KBM-7 (cell line): Measurements from ENCODE around the gene TANGO2.

Experiments used
- DNase-seq: peaks from one replicate; pipeline ENCODE4 v3.0.0-alpha.2; 2015
- in situ Hi-C: fragments of 300-500 bp; cut with MboI; formaldehyde crosslinking; loops from 2 replicates; pipeline ENCODE4 v1.14.3; 2020; ENCODE audit warnings: low sequenced_read_pairs, low pct_unique_long_range_greater_than_20kb, mixed read lengths

Gene TANGO2

GRCh38 chr22:19981961-19982920, 38.7 kb upstream of the TANGO2 start:
- in situ Hi-C loops: no loop called here
- DNase-seq: no peak

GRCh38 chr22:19982991-19983578, 37.8 kb upstream of the TANGO2 start:
- in situ Hi-C loops: no loop called here
- no peak for DNase-seq

- DNase-seq: no peak
- in situ Hi-C loops: no loop called here
Measured at GRCh38 chr22:19983741-19984140, 37.2 kb upstream of the TANGO2 start.

GRCh38 chr22:19984201-19984753, 36.6 kb upstream of the TANGO2 start:
- no peak for DNase-seq
- in situ Hi-C loops: no loop called here

GRCh38 chr22:19984851-19985811, 35.8 kb upstream of the TANGO2 start:
- DNase-seq: no peak
- in situ Hi-C loops: no loop called here

- in situ Hi-C loops: no loop called here
- DNase-seq: no peak
Measured at GRCh38 chr22:19986011-19986409, 34.9 kb upstream of the TANGO2 start.

GRCh38 chr22:19986410-19987341, 34.2 kb upstream of the TANGO2 start:
- in situ Hi-C loops: no loop called here
- peak; percentile 73 for DNase-seq

GRCh38 chr22:19987394-19988306, 33.3 kb upstream of the TANGO2 start:
- in situ Hi-C loops: no loop called here

GRCh38 chr22:19988331-19988808, 32.5 kb upstream of the TANGO2 start:
- in situ Hi-C loops: no loop called here
- no peak for DNase-seq

More at GRCh38 chr22:19987394-19988306, 33.3 kb upstream of the TANGO2 start:
- no peak for DNase-seq

- in situ Hi-C loops: no loop called here
- no peak for DNase-seq
Measured at GRCh38 chr22:19988965-19989724, 31.8 kb upstream of the TANGO2 start.

- in situ Hi-C loops: loop anchor here (10.0 kb wide), 1 partner anchor 65 kb away; no protein-coding TSS in a partner anchor
- no peak for DNase-seq
Measured at GRCh38 chr22:19989725-19990067, 31.2 kb upstream of the TANGO2 start.

GRCh38 chr22:19990188-19990587, 30.7 kb upstream of the TANGO2 start:
- in situ Hi-C loops: loop anchor here (10.0 kb wide), 1 partner anchor 65 kb away; no protein-coding TSS in a partner anchor
- DNase-seq: no peak

- DNase-seq: no peak
- in situ Hi-C loops: loop anchor here (10.0 kb wide), 1 partner anchor 64 kb away; no protein-coding TSS in a partner anchor
Measured at GRCh38 chr22:19990609-19991394, 30.1 kb upstream of the TANGO2 start.

- DNase-seq: no peak
- in situ Hi-C loops: loop anchor here (10.0 kb wide), 1 partner anchor 63 kb away; no protein-coding TSS in a partner anchor
Measured at GRCh38 chr22:19991395-19991644, 29.6 kb upstream of the TANGO2 start.

- no peak for DNase-seq
- in situ Hi-C loops: loop anchor here (10.0 kb wide), 1 partner anchor 63 kb away; no protein-coding TSS in a partner anchor
Measured at GRCh38 chr22:19991645-19992451, 29.1 kb upstream of the TANGO2 start.
